ENCODE data around the gene ZNF227. TPM values are rescaled to one million over a fixed set of nuclear protein-coding genes. Genes with fewer than 3 reads are reported as not detected.
"Not testable (repeated sequence)": the region's sequence is repeated elsewhere in the genome, so short reads cannot be mapped to it uniquely, and the experiment has no call there.

ZNF227 gene
- total RNA-seq, 1 experiment from 2014 or later: 8.7 TPM

- no peaks in the 10 kb centered on the region for H3K9me3 ChIP-seq (ENCODE audit: low read length)
- TSS peak; percentile 96 for BruUV-seq (replicated peaks)
- H3K79me2 ChIP-seq (ENCODE audit: low read length): peaks cover 28% of the 10 kb centered on the region
- ChIA-PET CTCF (no interaction called here), POLR2A (ENCODE audit: unreplicated experiment) (no interaction called here)
- peak overlapping the region; percentile 21; the same call in 1 of the 2 replicates for H3K9ac ChIP-seq (ENCODE audit: low read length)
- peaks cover 21% of the 10 kb centered on the region for H3K36me3 ChIP-seq (ENCODE audit: low read depth, low read length)
- no peak for DNase-seq
- TF ChIP-seq EZH2 (IDR thresholded peaks at IDR 0.05; ENCODE audit: low read length, unreplicated experiment) (no peak), CTCF (conservative IDR thresholded peaks at IDR 0.05; ENCODE audit: low read depth, low read length) (no peak), EZH2phosphoT487 (IDR thresholded peaks at IDR 0.05; ENCODE audit: borderline replicate concordance, low read length) (no peak)
- no peaks in the 10 kb centered on the region for H3F3A ChIP-seq (ENCODE audit: low read length, unreplicated experiment)
- no peaks in the 10 kb centered on the region for H4K20me1 ChIP-seq (ENCODE audit: low read length)
- H3K27ac ChIP-seq (ENCODE audit: low read length): peak overlapping the region; percentile 13
- peak overlapping the region; percentile 75 for H3K4me3 ChIP-seq (ENCODE audit: low read length)
- peak overlapping the region; percentile 92 for H2AFZ ChIP-seq (ENCODE audit: low read length)
- H3K4me2 ChIP-seq (ENCODE audit: low read length): peak overlapping the region; percentile 90
- ATAC-seq: peak; percentile 5; the same call in 1 of the 2 replicates
- intact Hi-C loops (cut with micrococcal nuclease): loop anchor here (1.0 to 2.0 kb wide), 2 partner anchors 23 to 51 kb away; partner anchors contain the start of genes ZNF225 and ZNF234
- H3K4me1 ChIP-seq (ENCODE audit: insufficient read depth, low read length): peaks cover 5% of the 10 kb centered on the region; the same call in 1 of the 2 replicates
- no peaks in the 10 kb centered on the region for H3K9me2 ChIP-seq (replicated peaks; ENCODE audit: low read length)
- no peaks in the 10 kb centered on the region for H3K27me3 ChIP-seq (ENCODE audit: low read length)
These were observed 48.0 kb upstream of the ZNF227 start for GRCh38 chr19:44164327-44164672.

GRCh38 chr19:44164673-44165512 is 47.4 kb upstream of the ZNF227 start, which contains the start of gene ZNF226:
Gene ZNF226, plus strand, starts transcription at chr19:44165100. Its CDS starts 4,981 bp downstream, at chr19:44170081.
- intact Hi-C loops (cut with micrococcal nuclease): loop anchor here (1.0 to 2.0 kb wide), 3 partner anchors 24 to 71 kb away; partner anchors contain the start of genes ZNF224, ZNF225 and ZNF234
- peak within 1 kb of the TSS; percentile 92 for H2AFZ ChIP-seq (ENCODE audit: low read length)
- CTCF ChIA-PET: no interaction called here

GRCh38 chr19:44170660-44171059 is 41.7 kb upstream of the ZNF227 start:
- ATAC-seq; H3K27me3 ChIP-seq (ENCODE audit: low read length); H3K4me2 ChIP-seq (ENCODE audit: low read length); H3K9me2 ChIP-seq (replicated peaks; ENCODE audit: low read length); H3K9ac ChIP-seq (ENCODE audit: low read length); H2AFZ ChIP-seq (ENCODE audit: low read length); CTCF ChIA-PET; H4K20me1 ChIP-seq (ENCODE audit: low read length); DNase-seq; H3F3A ChIP-seq (ENCODE audit: low read length, unreplicated experiment); H3K4me1 ChIP-seq (ENCODE audit: insufficient read depth, low read length); intact Hi-C loops (cut with micrococcal nuclease); H3K4me3 ChIP-seq (ENCODE audit: low read length); BruUV-seq (replicated peaks); H3K9me3 ChIP-seq (ENCODE audit: low read length); POLR2A ChIA-PET (ENCODE audit: unreplicated experiment); H3K27ac ChIP-seq (ENCODE audit: low read length): not testable (repeated sequence)
- Histone ChIP-seq H3K79me2 (ENCODE audit: low read length) (peaks cover 23% of the 10 kb centered on the region), H3K36me3 (ENCODE audit: low read depth, low read length) (peaks cover 75% of the 10 kb centered on the region)

More at GRCh38 chr19:44164673-44165512, 47.4 kb upstream of the ZNF227 start, which contains the start of gene ZNF226:
- H3K9me2 ChIP-seq (replicated peaks; ENCODE audit: low read length): no peaks in the 10 kb centered on the region
- H3K4me1 ChIP-seq (ENCODE audit: insufficient read depth, low read length): peaks cover 5% of the 10 kb centered on the region; the same call in 1 of the 2 replicates
- H3K4me2 ChIP-seq (ENCODE audit: low read length): peak within 1 kb of the TSS; percentile 90
- ATAC-seq (peak; percentile 99), DNase-seq (peak; percentile 92)
- BruUV-seq (replicated peaks): no TSS peak
- TF ChIP-seq EZH2phosphoT487 (IDR thresholded peaks at IDR 0.05; ENCODE audit: borderline replicate concordance, low read length) (no peak), CTCF (conservative IDR thresholded peaks at IDR 0.05; ENCODE audit: low read depth, low read length) (no peak), EZH2 (IDR thresholded peaks at IDR 0.05; ENCODE audit: low read length, unreplicated experiment) (no peak)
- no peaks in the 10 kb centered on the region for H3F3A ChIP-seq (ENCODE audit: low read length, unreplicated experiment)
- H3K27ac ChIP-seq (ENCODE audit: low read length): peak within 1 kb of the TSS; percentile 13
- no peaks in the 10 kb centered on the region for H3K9me3 ChIP-seq (ENCODE audit: low read length)
- peak within 1 kb of the TSS; percentile 75 for H3K4me3 ChIP-seq (ENCODE audit: low read length)
- peaks cover 26% of the 10 kb centered on the region for H3K36me3 ChIP-seq (ENCODE audit: low read depth, low read length)
- POLR2A ChIA-PET (ENCODE audit: unreplicated experiment): interaction anchor here (0.5 to 0.7 kb wide), 3 partner anchors 15 to 605 kb away, joined by 5 to 16 read pairs (median 5); partner anchors contain the start of gene ZNF227
- peaks cover 28% of the 10 kb centered on the region for H3K79me2 ChIP-seq (ENCODE audit: low read length)
- peak within 1 kb of the TSS; percentile 79 for H3K9ac ChIP-seq (ENCODE audit: low read length)
- no peaks in the 10 kb centered on the region for H4K20me1 ChIP-seq (ENCODE audit: low read length)
- H3K27me3 ChIP-seq (ENCODE audit: low read length): no peaks in the 10 kb centered on the region

Measured in PC-3 (cell line).